Activated naive CD8-positive, alpha-beta T cell treated with anti-CD3 and anti-CD28 coated beads, Interleukin-2, amount 10 ng/mL, durations not matched to agents 7 days and 5 days (primary cell): ENCODE results near the gene ST14. TPM values are rescaled to one million over a fixed set of nuclear protein-coding genes. Genes with fewer than 3 reads are reported as not detected.

Experiments
- total RNA-seq, 2 experiments: library from RNA; stranded (reverse); gene quantifications; one replicate each; pipeline ENCODE4 v1.2.3, GENCODE V29; 2021

Gene ST14
- total RNA-seq, 2 experiments from 2014 or later = 0.51 to 0.67 TPM

Other genes starting within 250 kb of the ST14 start
- gene PRDM10, start 156.9 kb upstream of the ST14 start, total RNA-seq = 10 to 100 TPM; 14.5 to 17.6 TPM
- gene APLP2, start 89.9 kb upstream of the ST14 start, total RNA-seq = 10 to 100 TPM; 26.1 to 31.5 TPM
- 10 to 100 TPM; 53.9 to 60.7 TPM for gene ZBTB44, start 155.1 kb downstream of the ST14 start, total RNA-seq